Measurements from ENCODE around the gene DNAJB1.
"Not testable (repeated sequence)": the region's sequence is repeated elsewhere in the genome, so short reads cannot be mapped to it uniquely, and the experiment has no call there.

The DNAJB1 gene

GRCh38 chr19:14517840-14518505 is at the start of gene DNAJB1:
TSS of gene DNAJB1 (minus strand) at chr19:14518397. CDS start at chr19:14518349, 48 bp downstream.
- no peak for DNase-seq

GRCh38 chr19:14567079-14567478 is 48.9 kb upstream of the DNAJB1 start:
- DNase-seq: no peak

- no peak for DNase-seq
Observed at GRCh38 chr19:14566712-14567077, 48.5 kb upstream of the DNAJB1 start.

- DNase-seq: no peak
Observed at GRCh38 chr19:14565765-14566711, 47.8 kb upstream of the DNAJB1 start.

GRCh38 chr19:14565298-14565679 is 47.1 kb upstream of the DNAJB1 start:
- no peak for DNase-seq

- not testable (repeated sequence) for DNase-seq
Observed at GRCh38 chr19:14564652-14565297, 46.6 kb upstream of the DNAJB1 start.

- no peak for DNase-seq
Observed at GRCh38 chr19:14563989-14564651, 45.9 kb upstream of the DNAJB1 start.

- no peak for DNase-seq
Observed at GRCh38 chr19:14563590-14563926, 45.4 kb upstream of the DNAJB1 start.

GRCh38 chr19:14562660-14563589 is 44.7 kb upstream of the DNAJB1 start:
- no peak for DNase-seq

GRCh38 chr19:14561847-14562351 is 43.7 kb upstream of the DNAJB1 start:
- DNase-seq: no peak

- no peak for DNase-seq
Observed at GRCh38 chr19:14561249-14561648, 43.1 kb upstream of the DNAJB1 start.

GRCh38 chr19:14560776-14561108 is 42.5 kb upstream of the DNAJB1 start:
- no peak for DNase-seq

- no peak for DNase-seq
Observed at GRCh38 chr19:14559916-14560775, 41.9 kb upstream of the DNAJB1 start.

- no peak for DNase-seq
Observed at GRCh38 chr19:14558370-14559066, 40.3 kb upstream of the DNAJB1 start.

GRCh38 chr19:14556662-14557188 is 38.5 kb upstream of the DNAJB1 start:
- DNase-seq: no peak

GRCh38 chr19:14555918-14556661 is 37.9 kb upstream of the DNAJB1 start:
- DNase-seq: no peak

- no peak for DNase-seq
Observed at GRCh38 chr19:14554382-14554812, 36.2 kb upstream of the DNAJB1 start.

GRCh38 chr19:14553939-14554243 is 35.7 kb upstream of the DNAJB1 start:
- no peak for DNase-seq
